ENCODE measurements around the gene TMEM190. TPM values are rescaled to one million over a fixed set of nuclear protein-coding genes. Genes with fewer than 3 reads are reported as not detected.

TMEM190 gene
- total RNA-seq, 1 experiment from 2014 or later = not detected

- no TSS peak for BruUV-seq (replicated peaks)
- TF ChIP-seq YY1 (IDR thresholded peaks at IDR 0.05; ENCODE audit: extremely low read depth, insufficient replicate concordance, low read depth, low read length) (no peak), MAX (IDR thresholded peaks at IDR 0.05) (no peak), EZH2phosphoT487 (IDR thresholded peaks at IDR 0.05; ENCODE audit: borderline replicate concordance) (no peak), REST (IDR thresholded peaks at IDR 0.05; ENCODE audit: low read depth) (no peak), ATF3 (IDR thresholded peaks at IDR 0.05) (no peak), FOSL1 (IDR thresholded peaks at IDR 0.05; ENCODE audit: low read depth) (no peak), EGR1 (IDR thresholded peaks at IDR 0.05; ENCODE audit: low read depth) (no peak)
- H4K20me1 ChIP-seq (ENCODE audit: insufficient read depth) = no peaks in the 10 kb centered on the region
- H3K79me2 ChIP-seq (ENCODE audit: insufficient read depth, low read length) = no peaks in the 10 kb centered on the region
- intact Hi-C loops (cut with micrococcal nuclease) = no loop called here
- H3K4me3 ChIP-seq (replicated peaks in 1 of 2; ENCODE audit: low read depth in 1 of 2, low read length in 2 of 2) = no peak overlapping the region
- no peak overlapping the region for H3K9ac ChIP-seq (ENCODE audit: low read length)
- peaks cover 2 to 12% of the 10 kb centered on the region in 2 experiments; a peak in 3 of 4 replicates for H3K4me1 ChIP-seq (ENCODE audit: control insufficient read depth in 1 of 2, insufficient read depth in 2 of 2, low read length in 2 of 2)
- DNase-seq (ENCODE audit: low read depth, low spot score) (no peak), ATAC-seq (no peak)
- no peak overlapping the region for H2AFZ ChIP-seq (ENCODE audit: low read depth, low read length, poor library complexity, severe bottlenecking)
- H3K9me2 ChIP-seq (ENCODE audit: insufficient read depth) = no peaks in the 10 kb centered on the region
- no peaks in the 10 kb centered on the region for H3K27me3 ChIP-seq (ENCODE audit: insufficient read depth, low read length)
- RAD21 ChIA-PET (ENCODE audit: low non-redundant PET in 1 of 2, low total read pairs in 2 of 2, uncharacterized antibody in 2 of 2, unreplicated experiment in 2 of 2) = interaction anchor here in 1 of 2 experiments (0.5 kb wide), 1 partner anchor 46 kb away, joined by 4 read pairs; no protein-coding TSS in a partner anchor
- no peaks in the 10 kb centered on the region for H3K36me3 ChIP-seq (ENCODE audit: control insufficient read depth in 1 of 2, insufficient read depth in 2 of 2, low read length in 2 of 2)
- POLR2A ChIA-PET = interaction anchor here (0.7 kb wide), 1 partner anchor 655 kb away, joined by 4 read pairs; no protein-coding TSS in a partner anchor
- H3K4me2 ChIP-seq (ENCODE audit: low read length) = no peak overlapping the region
- no peaks in the 10 kb centered on the region for H3K9me3 ChIP-seq (ENCODE audit: control insufficient read depth in 1 of 2, insufficient read depth in 1 of 2, low read depth in 1 of 2, low read length in 2 of 2)
- no peak overlapping the region for H3K27ac ChIP-seq (ENCODE audit: low read depth, low read length)
- CTCF ChIA-PET = no interaction called here
These were observed 18.1 kb upstream of the TMEM190 start for GRCh38 chr19:55358493-55358892.
